ENCODE measurements around the gene PRICKLE3. TPM values are rescaled to one million over a fixed set of nuclear protein-coding genes. Genes with fewer than 3 reads are reported as not detected.

Gene PRICKLE3
- total and polyA plus RNA-seq, 2 donors: 2.2 to 5.4 TPM

DNA sequence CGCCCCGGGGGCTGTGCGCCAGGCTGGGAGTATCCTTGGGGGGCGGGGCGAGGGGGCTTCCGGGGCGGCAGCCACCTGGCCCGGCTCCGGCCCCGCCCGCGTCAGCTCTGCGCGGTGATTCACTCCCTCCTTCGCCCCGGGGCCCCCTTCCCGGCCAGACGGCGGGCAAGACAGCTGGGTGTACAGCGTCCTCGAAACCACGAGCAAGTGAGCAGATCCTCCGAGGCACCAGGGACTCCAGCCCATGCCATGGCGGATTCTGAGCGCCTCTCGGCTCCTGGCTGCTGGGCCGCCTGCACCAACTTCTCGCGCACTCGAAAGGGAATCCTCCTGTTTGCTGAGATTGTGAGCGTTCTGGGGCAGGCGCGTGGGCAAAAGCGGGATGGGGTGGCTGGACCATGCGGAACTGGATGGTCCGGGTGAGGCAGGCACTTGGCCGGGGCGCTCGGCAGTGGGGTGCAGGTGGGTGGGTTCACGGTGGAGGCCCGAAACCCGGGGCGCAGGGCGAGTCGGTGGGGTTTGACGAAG, 14.4 kb downstream of the PRICKLE3 start, which contains the start of gene PLP2:
TSS of gene PLP2 (plus strand) at position 147 of the 528 bp plus-strand sequence. CDS start at position 250, 103 bp downstream.
- under 1% methylated on average over 46 of the region's 46 CpGs for WGBS
- H3K4me3 ChIP-seq (ENCODE audit: low read length in 2 of 2): peak within 1 kb of the TSS; percentile 54 to 68
- peaks cover 15 to 18% of the 10 kb centered on the region in 2 donors for H3K36me3 ChIP-seq (ENCODE audit: control insufficient read depth in 2 of 2, insufficient read depth in 2 of 2, low read length in 1 of 2)
- H3K4me1 ChIP-seq (ENCODE audit: control insufficient read depth in 2 of 2, insufficient read depth in 2 of 2, low read length in 2 of 2): peaks cover 5 to 26% of the 10 kb centered on the region in 2 donors
- no peaks in the 10 kb centered on the region for H3K27me3 ChIP-seq (ENCODE audit: control insufficient read depth in 2 of 2, insufficient read depth in 1 of 2, low read length in 1 of 2)
- H3K27ac ChIP-seq (ENCODE audit: low read depth in 1 of 2, low read length in 1 of 2): peak within 1 kb of the TSS; percentile 82 to 90
- peaks cover 0 to 8% of the 10 kb centered on the region in 2 donors for H3K9me3 ChIP-seq (ENCODE audit: control insufficient read depth in 2 of 2, insufficient read depth in 1 of 2, low read length in 1 of 2)
- DNase-seq (ENCODE audit: low read depth in 6 of 9, low spot score in 9 of 9): peak in 5 of 9 donors; percentile 46 to 70 (median 51)

DNA sequence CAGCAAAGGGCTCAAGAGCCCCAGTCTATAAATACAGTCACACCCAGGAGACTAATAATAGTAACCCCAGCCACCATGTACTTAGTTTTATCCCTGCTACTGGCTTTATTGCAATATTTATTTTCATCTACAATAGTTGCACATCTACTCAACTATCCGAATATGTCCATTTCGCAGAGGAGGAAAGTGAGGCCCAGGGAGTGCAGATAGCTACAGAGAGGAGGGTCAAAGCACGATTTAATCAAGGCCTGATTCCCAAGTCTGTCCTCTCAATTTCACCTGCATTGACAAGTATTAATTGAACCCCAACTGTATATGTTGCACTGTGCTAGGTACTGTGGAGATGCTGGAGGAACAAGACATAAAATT, 18.4 kb downstream of the PRICKLE3 start:
- no peak for DNase-seq (ENCODE audit: low read depth in 6 of 9, low spot score in 9 of 9)
- WGBS: 46% methylated on average over 3 of the region's 3 CpGs
- H3K4me1 ChIP-seq (ENCODE audit: control insufficient read depth in 2 of 2, insufficient read depth in 2 of 2, low read length in 2 of 2): peaks cover 7 to 37% of the 10 kb centered on the region in 2 donors
- no peak overlapping the region for H3K4me3 ChIP-seq (ENCODE audit: low read length in 2 of 2)
- peaks cover 0 to 22% of the 10 kb centered on the region in 2 donors for H3K9me3 ChIP-seq (ENCODE audit: control insufficient read depth in 2 of 2, insufficient read depth in 1 of 2, low read length in 1 of 2)
- H3K36me3 ChIP-seq (ENCODE audit: control insufficient read depth in 2 of 2, insufficient read depth in 2 of 2, low read length in 1 of 2): no peaks in the 10 kb centered on the region
- H3K27ac ChIP-seq (ENCODE audit: low read depth in 1 of 2, low read length in 1 of 2): peak overlapping the region in 1 of 2 donors; percentile 92
- H3K27me3 ChIP-seq (ENCODE audit: control insufficient read depth in 2 of 2, insufficient read depth in 1 of 2, low read length in 1 of 2): no peaks in the 10 kb centered on the region

DNA sequence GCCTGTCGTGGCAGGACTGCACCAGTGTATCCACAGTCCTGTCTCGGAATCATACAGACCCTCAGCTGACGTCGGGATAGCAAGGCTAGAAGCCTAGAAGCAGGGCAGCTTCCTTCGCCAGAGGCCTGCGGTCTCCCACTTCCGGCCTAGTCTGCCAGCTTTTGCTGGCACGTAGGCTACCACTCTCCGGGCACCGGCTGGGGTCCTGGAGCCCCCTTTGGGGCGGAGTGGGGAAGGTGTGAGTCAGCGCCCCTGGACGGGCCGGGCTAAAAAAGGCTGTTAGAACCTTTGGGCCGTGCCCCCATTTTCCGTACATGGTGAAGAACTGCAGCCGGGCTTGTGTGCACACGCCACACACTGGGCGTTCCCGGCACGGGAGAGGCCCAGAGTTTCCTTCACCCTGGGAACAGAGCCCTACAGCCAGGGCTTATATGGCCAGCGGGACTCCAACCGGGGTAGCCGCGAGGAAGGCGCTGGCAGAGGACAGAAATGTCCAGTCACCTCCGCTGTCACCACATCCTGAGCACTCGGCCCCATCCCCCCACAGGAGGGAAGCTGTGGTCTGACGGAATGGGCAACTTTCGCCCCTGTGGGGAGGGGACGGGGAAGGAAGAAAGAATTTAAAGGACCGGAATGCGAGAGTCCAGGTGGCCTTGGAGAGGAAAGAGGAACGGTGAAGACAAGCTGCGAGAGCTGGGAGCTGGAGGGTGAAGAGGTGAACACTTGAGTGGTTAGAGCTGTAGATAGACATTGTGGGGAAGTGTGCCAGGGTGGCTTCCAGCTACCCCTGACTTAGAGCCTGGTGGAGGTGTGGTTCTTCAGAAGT, 19.0 kb downstream of the PRICKLE3 start:
- Histone ChIP-seq H3K27ac (ENCODE audit: low read depth in 1 of 2, low read length in 1 of 2) (peak overlapping the region; percentile 87 to 92), H3K4me3 (ENCODE audit: low read length in 2 of 2) (peak overlapping the region; percentile 40 to 50), H3K9me3 (ENCODE audit: control insufficient read depth in 2 of 2, insufficient read depth in 1 of 2, low read length in 1 of 2) (peaks cover 0 to 22% of the 10 kb centered on the region in 2 donors), H3K4me1 (ENCODE audit: control insufficient read depth in 2 of 2, insufficient read depth in 2 of 2, low read length in 2 of 2) (peaks cover 7 to 34% of the 10 kb centered on the region in 2 donors), H3K36me3 (ENCODE audit: control insufficient read depth in 2 of 2, insufficient read depth in 2 of 2, low read length in 1 of 2) (no peaks in the 10 kb centered on the region), H3K27me3 (ENCODE audit: control insufficient read depth in 2 of 2, insufficient read depth in 1 of 2, low read length in 1 of 2) (no peaks in the 10 kb centered on the region)
- WGBS: 2% methylated on average over 35 of the region's 35 CpGs
- peak in 3 of 9 donors; percentile 42 to 72 (median 51) for DNase-seq (ENCODE audit: low read depth in 6 of 9, low spot score in 9 of 9)

DNA sequence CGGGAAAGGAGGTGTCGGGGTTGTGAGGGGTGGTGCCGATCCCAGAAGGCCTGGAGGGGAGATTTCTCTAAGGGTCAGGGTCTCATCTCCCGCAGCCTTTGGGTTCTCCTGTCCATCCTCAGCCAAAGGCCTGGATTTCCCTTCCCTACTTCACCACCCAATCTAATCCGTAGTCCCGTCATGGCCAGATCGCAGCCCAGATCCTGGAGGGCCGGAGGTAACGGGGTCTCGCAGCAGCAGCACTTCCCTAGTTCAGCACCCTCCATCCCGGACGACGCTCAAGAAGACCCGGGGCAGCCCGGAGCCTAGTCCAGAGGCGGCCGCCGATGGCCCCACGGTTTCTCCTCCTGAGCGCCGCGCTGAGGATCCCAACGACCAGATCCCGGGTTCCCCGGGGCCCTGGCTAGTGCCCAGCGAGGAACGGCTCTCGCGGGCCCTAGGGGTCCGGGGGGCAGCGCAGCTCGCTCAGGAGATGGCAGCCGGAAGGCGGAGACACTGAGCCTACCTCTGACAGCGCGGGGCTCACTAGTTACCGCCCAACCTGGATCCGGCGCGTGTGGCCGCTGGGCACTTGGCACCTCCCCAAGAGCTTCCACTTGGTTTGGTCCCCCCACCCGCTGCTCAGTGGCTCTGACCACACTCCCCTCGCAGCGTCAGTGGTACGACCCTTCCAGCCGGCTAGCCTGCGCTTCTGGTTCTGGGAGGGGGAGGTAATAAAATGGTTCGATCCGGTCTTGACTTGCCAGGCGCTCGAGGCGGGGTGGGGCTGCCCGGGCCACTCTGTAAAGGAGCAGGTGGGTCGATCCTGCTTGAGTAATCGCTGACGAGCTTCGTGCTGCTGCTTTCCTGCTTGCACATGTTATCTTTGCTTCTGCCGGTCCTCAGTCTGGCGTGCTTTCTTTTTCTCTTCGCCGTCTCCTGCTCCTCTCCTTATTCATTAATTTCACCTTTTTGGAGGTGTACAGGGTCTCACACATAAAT, 20.0 kb downstream of the PRICKLE3 start:
- Histone ChIP-seq H3K27me3 (ENCODE audit: control insufficient read depth in 2 of 2, insufficient read depth in 1 of 2, low read length in 1 of 2) (no peaks in the 10 kb centered on the region), H3K9me3 (ENCODE audit: control insufficient read depth in 2 of 2, insufficient read depth in 1 of 2, low read length in 1 of 2) (peaks cover 0 to 17% of the 10 kb centered on the region in 2 donors), H3K27ac (ENCODE audit: low read depth in 1 of 2, low read length in 1 of 2) (peak overlapping the region; percentile 87 to 92), H3K4me1 (ENCODE audit: control insufficient read depth in 2 of 2, insufficient read depth in 2 of 2, low read length in 2 of 2) (peaks cover 7 to 31% of the 10 kb centered on the region in 2 donors), H3K4me3 (ENCODE audit: low read length in 2 of 2) (peak overlapping the region; percentile 40 to 50), H3K36me3 (ENCODE audit: control insufficient read depth in 2 of 2, insufficient read depth in 2 of 2, low read length in 1 of 2) (no peaks in the 10 kb centered on the region)
- peak in 3 of 9 donors; percentile 40 to 69 (median 44) for DNase-seq (ENCODE audit: low read depth in 6 of 9, low spot score in 9 of 9)
- 10% methylated on average over 61 of the region's 61 CpGs for WGBS

- DNase-seq (ENCODE audit: low read depth in 6 of 9, low spot score in 9 of 9): no peak
- 97% methylated on average over 31 of the region's 31 CpGs for WGBS
Measured at GRCh38 chrX:49164589-49165360, 21.4 kb downstream of the PRICKLE3 start.

DNA sequence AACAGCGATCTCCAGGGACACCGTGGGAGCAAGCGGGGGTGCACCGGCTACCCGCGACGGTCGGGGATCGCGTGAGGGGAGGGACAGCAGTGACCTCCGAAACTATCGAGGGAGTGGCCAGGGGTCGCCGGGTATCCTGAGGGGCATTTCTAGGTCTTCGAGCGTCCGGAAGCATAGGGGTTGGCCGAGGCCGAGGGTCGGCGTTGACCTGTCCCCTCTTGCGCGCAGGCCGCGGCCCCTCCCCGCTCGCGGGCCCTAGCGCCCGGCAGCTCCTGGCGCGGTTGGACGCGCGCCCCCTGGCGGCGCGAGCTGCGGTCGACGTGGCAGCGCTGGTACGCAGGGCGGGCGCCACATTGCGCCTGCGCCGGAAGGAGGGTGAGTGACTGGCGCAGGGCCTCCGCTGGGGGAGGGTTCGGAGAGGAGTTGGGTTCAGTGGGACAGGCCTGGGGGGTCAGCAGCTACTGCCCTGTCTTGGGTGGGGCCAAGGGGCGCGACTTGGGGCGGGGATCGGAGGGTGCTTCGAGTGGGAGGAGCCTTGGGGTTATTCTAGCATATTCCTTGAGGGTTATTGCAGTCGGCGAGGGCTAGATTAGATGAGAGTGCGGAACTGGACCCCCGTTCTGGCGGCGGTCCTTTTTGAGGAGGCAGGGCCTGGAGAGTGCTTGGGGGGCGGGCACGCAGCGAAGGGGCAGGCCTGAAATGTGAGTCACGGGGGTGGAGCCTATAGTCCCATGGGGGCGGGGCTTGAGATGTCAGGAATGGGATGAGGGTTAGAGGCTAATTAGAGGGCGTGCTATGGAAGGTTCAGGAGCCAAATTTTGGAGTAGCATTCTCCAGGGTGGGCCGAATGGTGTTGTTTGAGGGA, 22.4 kb downstream of the PRICKLE3 start:
- H3K9me3 ChIP-seq (ENCODE audit: control insufficient read depth in 2 of 2, insufficient read depth in 1 of 2, low read length in 1 of 2): peaks cover 0 to 17% of the 10 kb centered on the region in 2 donors
- H3K27ac ChIP-seq (ENCODE audit: low read depth in 1 of 2, low read length in 1 of 2): peak overlapping the region; percentile 84 to 86
- peaks cover 7 to 31% of the 10 kb centered on the region in 2 donors for H3K4me1 ChIP-seq (ENCODE audit: control insufficient read depth in 2 of 2, insufficient read depth in 2 of 2, low read length in 2 of 2)
- H3K4me3 ChIP-seq (ENCODE audit: low read length in 2 of 2): peak overlapping the region; percentile 44 to 47
- 4% methylated on average over 66 of the region's 69 CpGs for WGBS
- H3K36me3 ChIP-seq (ENCODE audit: control insufficient read depth in 2 of 2, insufficient read depth in 2 of 2, low read length in 1 of 2): no peaks in the 10 kb centered on the region
- peak in 6 of 9 donors; percentile 64 to 89 (median 76) for DNase-seq (ENCODE audit: low read depth in 6 of 9, low spot score in 9 of 9)
- no peaks in the 10 kb centered on the region for H3K27me3 ChIP-seq (ENCODE audit: control insufficient read depth in 2 of 2, insufficient read depth in 1 of 2, low read length in 1 of 2)

More at GRCh38 chrX:49164589-49165360, 21.4 kb downstream of the PRICKLE3 start:
- peaks cover 0 to 17% of the 10 kb centered on the region in 2 donors for H3K9me3 ChIP-seq (ENCODE audit: control insufficient read depth in 2 of 2, insufficient read depth in 1 of 2, low read length in 1 of 2)
- no peak overlapping the region for H3K27ac ChIP-seq (ENCODE audit: low read depth in 1 of 2, low read length in 1 of 2)
- peaks cover 7 to 31% of the 10 kb centered on the region in 2 donors for H3K4me1 ChIP-seq (ENCODE audit: control insufficient read depth in 2 of 2, insufficient read depth in 2 of 2, low read length in 2 of 2)
- no peaks in the 10 kb centered on the region for H3K36me3 ChIP-seq (ENCODE audit: control insufficient read depth in 2 of 2, insufficient read depth in 2 of 2, low read length in 1 of 2)
- no peaks in the 10 kb centered on the region for H3K27me3 ChIP-seq (ENCODE audit: control insufficient read depth in 2 of 2, insufficient read depth in 1 of 2, low read length in 1 of 2)
- H3K4me3 ChIP-seq (ENCODE audit: low read length in 2 of 2): no peak overlapping the region

DNA sequence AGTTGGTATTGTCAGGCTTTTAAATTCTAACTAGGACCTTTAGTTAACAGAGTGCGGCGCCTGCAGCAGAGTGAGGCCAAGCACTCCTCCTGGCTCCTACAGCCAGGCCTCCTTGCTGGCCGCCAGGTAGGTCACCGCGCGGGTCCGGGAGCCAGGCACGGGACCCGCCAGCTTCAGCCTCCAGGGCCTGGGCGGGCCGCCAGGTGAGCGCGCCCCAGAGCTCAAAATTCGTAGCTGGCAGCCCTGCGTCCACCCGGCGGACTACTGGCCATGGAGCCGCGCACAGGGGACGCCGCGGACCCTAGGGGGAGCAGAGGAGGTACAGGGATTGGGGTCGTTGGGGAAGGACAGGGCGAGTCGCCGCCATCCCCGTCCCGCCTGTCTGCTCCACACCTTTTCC, 23.6 kb downstream of the PRICKLE3 start, which contains the start of gene MAGIX:
TSS of gene MAGIX (plus strand) at position 139 of the 400 bp plus-strand sequence. CDS start at position 271, 132 bp downstream.
- Histone ChIP-seq H3K4me1 (ENCODE audit: control insufficient read depth in 2 of 2, insufficient read depth in 2 of 2, low read length in 2 of 2) (peaks cover 6 to 26% of the 10 kb centered on the region in 2 donors), H3K27ac (ENCODE audit: low read depth in 1 of 2, low read length in 1 of 2) (no peak within 1 kb of the TSS), H3K9me3 (ENCODE audit: control insufficient read depth in 2 of 2, insufficient read depth in 1 of 2, low read length in 1 of 2) (peaks cover 0 to 17% of the 10 kb centered on the region in 2 donors), H3K4me3 (ENCODE audit: low read length in 2 of 2) (peak within 1 kb of the TSS; percentile 43 to 47), H3K36me3 (ENCODE audit: control insufficient read depth in 2 of 2, insufficient read depth in 2 of 2, low read length in 1 of 2) (no peaks in the 10 kb centered on the region), H3K27me3 (ENCODE audit: control insufficient read depth in 2 of 2, insufficient read depth in 1 of 2, low read length in 1 of 2) (no peaks in the 10 kb centered on the region)
- WGBS: 95% methylated on average over 28 of the region's 28 CpGs
- no peak for DNase-seq (ENCODE audit: low read depth in 6 of 9, low spot score in 9 of 9)
